Measurements from ENCODE around the gene SIL1. TPM values are rescaled to one million over a fixed set of nuclear protein-coding genes. Genes with fewer than 3 reads are reported as not detected.
"Not testable (repeated sequence)": the region's sequence is repeated elsewhere in the genome, so short reads cannot be mapped to it uniquely, and the experiment has no call there.

Gene SIL1
- polyA plus RNA-seq, 4 donors = 47.9 to 58.9 (median 52.1) TPM

DNA sequence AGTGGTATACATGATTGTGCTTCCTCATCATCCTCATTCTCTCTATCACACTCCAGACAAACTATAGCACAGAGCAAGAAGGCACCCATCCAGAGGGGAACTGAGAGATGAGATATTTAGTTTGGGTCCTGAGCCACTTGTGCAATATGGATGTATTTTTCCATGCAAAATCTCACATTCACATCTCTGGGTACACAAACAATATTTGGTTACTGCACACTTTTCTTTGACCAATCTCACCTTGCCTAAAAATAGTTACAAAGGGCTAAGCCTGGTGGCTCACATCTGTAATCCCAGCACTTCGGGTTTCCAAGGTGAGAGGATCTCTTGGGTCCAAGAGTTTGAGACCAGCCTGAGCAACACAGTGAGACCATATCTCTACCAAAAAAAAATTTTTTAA lies 120.3 kb downstream of the SIL1 start:
- no peak for DNase-seq (ENCODE audit: low read depth in 4 of 4, low spot score in 3 of 4)

DNA sequence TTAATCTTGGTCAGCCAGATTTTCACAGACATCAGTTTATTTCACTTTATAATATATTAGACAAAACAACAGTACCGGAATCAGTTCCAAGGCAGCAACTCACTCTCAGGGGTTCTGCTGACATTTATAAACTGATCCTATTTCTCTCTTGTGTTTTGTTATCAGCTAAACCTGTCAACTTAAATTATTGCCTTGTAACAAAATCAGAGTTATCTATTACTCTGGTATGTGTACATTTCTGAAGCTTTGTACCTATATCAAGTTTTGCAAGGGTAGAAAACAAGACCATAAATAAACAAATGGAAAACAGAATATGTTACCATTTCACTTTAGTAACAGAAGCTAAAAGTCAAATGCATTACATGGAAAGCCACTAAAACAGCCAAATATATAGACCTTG lies 122.1 kb downstream of the SIL1 start:
- peak; percentile 29 to 61 (median 54) for DNase-seq (ENCODE audit: low read depth in 4 of 4, low spot score in 3 of 4)

DNA sequence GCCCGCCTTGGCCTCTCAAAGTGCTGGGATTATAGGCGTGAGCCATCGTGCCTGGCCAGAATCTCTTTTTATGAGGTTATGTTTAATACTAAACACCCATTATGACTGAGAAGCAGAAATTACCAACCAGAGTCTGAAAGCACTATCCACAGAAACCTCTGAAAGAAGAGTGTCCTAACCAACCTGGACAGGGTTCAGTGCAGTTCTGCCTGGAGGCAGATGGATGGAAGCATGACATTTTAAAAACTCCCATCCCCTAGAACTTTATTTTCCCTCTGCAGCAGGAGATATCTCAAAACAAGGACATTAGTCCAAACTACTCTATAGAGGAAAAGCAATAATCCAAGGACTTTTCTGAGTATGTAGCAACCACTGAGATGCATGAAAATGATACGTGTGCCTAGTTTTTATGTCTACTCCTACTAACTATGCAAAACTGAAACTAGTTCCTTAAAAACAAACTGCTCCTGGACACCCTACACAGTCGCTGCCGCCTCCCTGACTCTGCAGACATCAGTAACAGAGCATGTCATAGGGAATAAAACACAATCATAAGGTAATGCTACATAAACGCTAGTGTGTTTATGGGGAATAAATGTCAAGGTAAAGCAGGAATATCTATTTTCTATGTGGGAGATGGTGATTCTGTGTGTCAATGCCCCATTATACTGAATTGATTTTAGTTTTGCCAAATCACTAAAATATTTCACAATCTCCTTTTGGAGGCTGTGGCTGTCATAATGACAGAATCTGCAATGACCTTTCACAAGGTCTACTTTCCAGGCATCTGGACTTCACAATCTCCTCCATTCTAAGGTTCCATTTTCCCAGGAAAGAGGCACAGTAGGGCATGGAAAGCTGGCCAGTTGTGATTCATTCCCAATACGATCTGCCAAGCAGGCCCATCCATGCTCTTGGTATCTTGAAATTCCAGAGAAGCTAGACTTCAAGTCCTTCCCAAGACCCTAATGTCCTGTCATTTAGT lies 122.8 kb downstream of the SIL1 start:
- DNase-seq (ENCODE audit: low read depth in 4 of 4, low spot score in 3 of 4) = no peak

DNA sequence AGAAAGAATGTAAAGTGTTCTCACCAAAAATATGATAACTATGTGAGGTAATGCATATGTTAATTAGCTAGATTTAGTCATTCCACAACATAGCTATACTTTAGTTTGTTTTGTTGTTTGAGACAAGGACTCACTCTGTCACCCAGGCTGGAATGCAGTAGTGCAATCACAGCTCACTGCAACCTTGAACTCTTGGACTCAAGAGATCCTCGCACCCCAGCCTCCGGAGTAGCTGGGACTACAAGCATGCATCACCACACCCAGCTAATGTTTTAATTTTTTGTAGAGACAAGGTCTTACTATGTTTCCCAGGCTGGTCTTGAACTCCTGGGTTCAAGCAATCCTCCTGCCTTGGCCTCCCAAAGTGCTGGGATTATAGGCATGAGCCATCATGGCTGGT lies 124.2 kb downstream of the SIL1 start:
- not testable (repeated sequence) for DNase-seq (ENCODE audit: low read depth in 4 of 4, low spot score in 3 of 4)

DNA sequence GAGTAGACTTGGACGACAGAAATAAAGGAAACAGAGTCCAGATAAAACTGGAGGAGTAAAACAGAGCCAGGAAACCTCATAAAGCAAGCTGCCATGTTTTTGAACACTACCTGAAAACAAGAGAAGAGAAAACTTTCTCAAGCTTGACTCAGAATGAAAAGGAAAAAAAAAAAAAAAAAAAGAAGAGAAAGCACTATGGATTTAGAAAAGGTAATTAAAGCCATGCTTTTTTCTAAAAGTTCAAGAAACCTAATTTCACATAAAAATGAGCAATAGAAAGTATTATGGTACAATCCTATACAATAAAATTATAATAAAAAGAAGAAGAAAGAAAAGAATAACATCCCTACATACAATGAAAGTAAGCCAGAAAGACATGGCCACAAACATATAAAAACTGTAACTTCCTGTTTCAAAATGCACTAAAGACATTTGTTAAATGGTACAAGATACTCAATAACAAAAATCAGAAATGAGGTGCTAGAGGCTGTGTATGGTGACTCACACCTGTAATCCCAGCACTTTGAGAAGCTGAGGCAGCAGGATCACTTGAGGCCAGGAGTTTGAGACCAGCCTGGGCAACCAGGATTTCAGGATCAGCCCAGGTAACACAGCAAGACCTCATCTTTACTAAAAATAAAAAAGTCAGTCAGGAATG lies 129.5 kb downstream of the SIL1 start:
- DNase-seq (ENCODE audit: low read depth in 4 of 4, low spot score in 3 of 4) = no peak

DNA sequence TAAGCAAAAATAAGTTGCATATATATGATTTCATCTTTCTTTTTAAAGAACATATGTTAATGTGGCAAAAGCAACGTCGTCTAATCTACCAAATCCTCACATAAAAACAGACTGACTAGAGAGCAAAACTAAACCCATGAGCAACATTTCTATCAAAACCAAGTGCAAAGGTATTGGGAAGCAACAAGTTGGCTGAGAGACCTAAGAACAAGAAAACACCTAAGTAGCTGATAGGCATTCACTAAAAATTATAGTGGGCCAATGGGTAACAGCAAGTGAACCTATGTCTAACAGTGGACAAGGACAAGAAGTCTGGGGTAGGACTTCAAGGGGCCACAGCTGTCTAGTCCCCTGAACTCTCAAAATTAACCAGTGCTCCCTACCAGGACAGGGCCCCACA lies 130.1 kb downstream of the SIL1 start:
- DNase-seq (ENCODE audit: low read depth in 4 of 4, low spot score in 3 of 4) = no peak

DNA sequence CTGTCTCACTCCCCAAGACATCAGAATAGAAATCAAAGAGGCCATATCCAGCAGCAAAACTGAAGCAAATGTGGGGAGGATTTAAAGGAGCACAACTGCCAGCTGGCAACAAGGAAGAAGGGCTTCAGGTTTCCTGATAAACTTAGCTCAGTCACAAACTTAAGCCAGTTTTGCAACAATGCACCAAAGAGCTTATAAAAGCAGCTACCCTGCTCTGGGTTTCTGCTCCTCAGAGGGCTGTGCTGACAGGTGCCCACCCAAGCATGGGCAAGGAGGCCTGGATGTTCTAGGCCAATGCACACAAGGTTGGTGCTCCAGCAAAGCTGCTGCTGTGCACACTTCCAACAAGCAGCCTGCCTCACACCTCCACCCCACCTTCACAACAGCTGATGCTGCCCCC lies 132.9 kb downstream of the SIL1 start:
- peak in 1 of 4 donors; percentile 16 for DNase-seq (ENCODE audit: low read depth in 4 of 4, low spot score in 3 of 4)

DNA sequence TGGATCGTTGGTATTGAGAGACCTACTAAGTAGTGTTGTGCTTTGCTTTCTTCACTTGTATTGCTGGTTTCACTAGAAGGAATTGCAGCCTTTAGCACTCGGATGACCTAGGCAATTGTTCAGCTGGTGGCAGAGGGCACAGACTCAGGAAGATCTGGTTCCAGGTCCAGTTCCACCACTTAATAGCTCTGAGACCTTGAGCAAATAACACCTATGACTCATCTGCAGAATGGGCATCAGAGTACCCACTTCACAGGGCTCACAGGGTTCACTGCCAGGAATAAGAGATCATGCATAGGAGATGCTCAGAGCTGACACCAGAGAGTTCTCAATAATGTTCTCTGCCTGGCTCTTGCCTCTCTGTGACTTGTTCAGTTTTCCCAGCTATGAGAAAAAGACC lies 133.6 kb downstream of the SIL1 start:
- DNase-seq (ENCODE audit: low read depth in 4 of 4, low spot score in 3 of 4) = no peak

DNA sequence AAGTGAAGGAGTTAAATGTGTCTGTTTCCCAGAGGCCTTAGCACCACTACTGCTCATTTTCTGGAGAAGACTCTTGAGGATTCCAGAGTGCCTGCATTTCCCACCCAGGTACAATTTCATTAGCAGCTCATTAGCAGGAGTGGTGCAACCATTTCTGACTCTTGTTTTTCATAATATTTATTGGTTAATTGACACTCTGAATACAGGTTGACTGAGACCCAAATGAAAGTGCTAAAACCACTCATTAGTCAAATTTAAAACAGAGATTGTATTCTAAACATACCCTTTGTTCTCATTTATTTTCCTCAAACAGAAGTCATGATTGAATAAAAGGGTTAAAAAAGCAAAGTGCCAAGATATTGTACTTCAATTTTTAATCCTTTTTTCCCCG lies 134.5 kb downstream of the SIL1 start:
- DNase-seq (ENCODE audit: low read depth in 4 of 4, low spot score in 3 of 4) = no peak

DNA sequence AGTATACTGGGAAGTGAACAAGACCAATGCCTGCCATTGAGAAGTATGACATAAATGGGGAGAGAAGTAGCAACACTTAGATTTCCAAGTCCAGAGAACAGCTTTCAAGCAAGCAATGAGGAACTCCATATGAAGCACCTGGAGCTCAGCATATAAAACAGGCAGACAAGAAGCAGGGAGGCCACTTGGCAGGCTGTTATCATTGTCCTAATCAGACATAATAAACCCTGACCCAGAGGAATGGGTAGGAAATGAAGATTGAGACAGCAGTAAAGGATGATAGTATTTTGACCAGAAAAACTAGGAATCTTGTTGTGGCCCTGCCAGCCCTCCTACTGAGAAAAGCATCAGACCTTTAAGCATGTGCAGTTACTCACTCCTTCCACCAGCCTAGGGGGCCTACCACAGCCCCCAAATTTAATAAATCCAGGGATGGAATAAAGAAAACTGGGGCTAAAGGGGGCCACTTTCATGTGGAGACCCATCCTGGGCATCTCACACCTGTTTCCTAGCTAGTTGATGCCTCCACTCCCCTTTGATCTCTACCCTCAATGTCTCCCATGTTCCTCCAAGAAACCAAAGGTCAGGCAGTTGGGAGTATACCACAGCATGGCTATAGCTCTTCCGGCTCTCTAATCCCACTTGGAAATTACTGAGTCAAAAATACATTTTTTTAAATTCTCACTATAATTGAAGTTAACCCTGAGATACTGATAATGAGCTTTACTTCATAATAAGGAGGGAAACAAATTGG lies 135.1 kb downstream of the SIL1 start:
- DNase-seq (ENCODE audit: low read depth in 4 of 4, low spot score in 3 of 4) = no peak

DNA sequence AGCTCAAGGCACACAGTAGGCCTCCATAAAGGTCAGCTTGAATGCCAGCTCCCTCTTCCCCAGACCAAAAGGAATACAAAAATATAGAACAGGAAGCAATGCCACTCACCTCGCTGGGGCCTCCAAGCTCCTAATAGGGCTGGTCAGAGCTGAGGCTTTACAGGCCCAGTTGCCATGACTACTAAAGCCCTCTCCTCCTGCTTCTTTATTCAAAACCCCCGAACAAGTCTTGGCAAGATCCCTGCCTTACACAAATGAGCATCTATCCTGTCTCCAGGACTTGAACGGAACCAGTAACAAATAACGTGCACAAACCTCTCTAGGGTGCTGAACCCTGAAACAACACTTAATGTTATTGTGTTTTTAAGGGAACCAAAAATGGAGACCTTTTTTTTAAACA lies 136.3 kb downstream of the SIL1 start:
- DNase-seq (ENCODE audit: low read depth in 4 of 4, low spot score in 3 of 4) = no peak

DNA sequence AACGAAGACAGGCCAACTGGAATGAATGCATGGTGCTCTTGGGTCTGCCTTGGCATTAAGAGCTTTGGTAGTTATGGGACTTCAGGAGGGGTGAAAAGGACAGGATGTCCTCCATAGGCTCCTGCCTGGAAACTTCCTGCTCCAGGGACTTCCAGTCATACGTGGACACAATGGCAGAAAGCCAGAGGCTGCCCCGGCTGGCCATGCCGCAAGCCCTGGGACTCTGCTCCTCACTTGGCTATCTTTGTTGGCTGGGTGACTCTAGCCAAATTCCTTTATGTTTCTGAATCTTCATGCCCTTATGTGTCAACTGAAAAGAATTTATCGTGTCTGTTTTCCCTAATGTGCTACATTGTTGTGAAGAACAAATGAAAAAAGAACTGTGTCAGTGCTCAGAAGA lies 136.9 kb downstream of the SIL1 start:
- DNase-seq (ENCODE audit: low read depth in 4 of 4, low spot score in 3 of 4) = no peak

DNA sequence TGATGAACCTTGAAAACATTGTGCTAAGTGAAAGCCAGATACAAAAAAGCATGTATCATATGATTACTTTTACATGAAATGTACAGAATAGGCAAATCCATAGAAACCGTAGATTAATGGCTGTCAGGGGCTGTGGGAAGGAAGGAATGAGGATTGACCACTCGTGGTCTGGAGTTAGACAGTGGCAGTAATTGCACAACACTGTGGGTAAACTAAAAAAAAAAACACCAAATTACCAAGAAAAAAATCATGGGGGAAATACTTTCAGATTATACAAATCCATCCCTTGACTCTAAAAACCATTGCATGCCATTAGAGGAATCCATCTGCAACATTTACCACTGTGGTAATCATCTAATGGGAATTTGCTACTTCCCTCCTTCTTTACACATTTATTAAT lies 140.0 kb downstream of the SIL1 start:
- DNase-seq (ENCODE audit: low read depth in 4 of 4, low spot score in 3 of 4) = no peak

DNA sequence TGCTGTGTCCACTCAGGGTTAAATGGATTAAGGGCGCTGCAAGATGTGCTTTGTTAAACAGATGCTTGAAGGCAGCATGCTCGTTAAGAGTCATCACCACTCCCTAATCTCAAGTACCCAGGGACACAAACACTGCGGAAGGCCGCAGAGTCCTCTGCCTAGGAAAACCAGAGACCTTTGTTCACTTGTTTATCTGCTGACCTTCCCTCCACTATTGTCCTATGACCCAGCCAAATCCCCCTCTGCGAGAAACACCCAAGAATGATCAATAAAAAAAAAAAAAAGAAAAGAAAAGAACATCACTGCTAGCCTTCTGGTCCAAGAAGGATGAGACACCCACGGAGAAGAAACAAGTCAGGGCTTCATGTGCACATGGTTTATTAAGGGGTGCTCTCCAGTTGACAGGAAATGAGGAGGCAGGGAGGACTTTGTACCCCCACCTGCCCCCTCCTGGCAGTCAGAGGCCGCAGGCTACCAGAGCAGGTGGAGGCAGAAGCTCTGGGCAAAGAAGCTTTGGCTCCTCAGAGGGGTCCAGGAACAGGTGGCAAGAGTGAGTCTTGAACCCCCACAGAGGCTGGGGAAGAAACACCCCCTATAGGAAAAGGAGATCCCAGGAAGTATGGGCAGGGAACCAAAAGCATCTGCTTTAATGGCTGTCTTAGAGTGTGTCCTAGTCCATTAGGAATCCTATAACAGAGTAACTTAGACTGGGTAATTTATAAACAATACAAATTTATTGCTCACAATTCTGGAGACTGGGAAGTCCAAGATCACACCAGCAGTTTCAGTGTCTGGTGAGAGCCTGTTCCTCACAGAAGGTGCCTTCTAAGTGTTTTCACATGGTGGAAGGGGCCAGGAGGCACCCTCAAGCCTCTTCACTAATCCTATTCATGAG lies 140.9 kb downstream of the SIL1 start:
- not testable (repeated sequence) for DNase-seq (ENCODE audit: low read depth in 4 of 4, low spot score in 3 of 4)

DNA sequence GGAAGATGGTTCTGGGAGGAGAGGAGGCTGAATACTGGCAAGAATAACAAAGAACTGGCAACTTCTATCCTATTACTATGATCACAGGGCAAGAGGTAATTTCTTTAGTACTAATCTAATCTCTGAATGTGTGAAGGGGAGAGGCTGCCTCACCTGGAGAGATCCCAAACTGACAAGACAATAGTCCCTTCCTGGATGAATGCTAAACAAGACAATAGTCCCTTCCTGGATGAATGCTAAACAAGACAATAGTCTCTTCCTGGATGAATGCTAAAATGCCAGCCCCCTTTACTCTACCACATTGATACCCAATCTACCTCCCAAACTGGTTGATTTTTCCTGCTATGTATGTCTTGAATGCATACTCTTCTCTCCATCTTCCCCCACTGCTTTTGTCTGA lies 145.2 kb downstream of the SIL1 start:
- no peak for DNase-seq (ENCODE audit: low read depth in 4 of 4, low spot score in 3 of 4)

DNA sequence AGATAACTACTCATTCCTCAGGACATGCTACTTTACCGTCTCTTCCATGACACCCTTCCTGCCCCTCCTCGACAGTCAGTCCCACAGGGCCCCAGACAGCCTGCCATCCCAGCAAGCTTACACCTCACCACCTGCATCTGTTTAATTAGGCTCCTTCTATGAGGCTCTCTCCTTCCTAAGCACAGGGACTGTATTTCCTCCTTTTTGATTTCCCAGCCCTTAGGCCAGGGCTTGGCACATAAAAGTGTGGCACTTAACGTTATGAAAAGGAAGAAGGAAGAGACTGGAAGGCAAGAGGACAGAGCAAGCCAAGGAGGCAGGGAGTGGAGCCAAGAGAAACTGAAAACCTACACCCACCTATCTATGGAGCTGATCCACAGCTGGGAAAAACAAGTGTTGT lies 146.8 kb downstream of the SIL1 start:
- DNase-seq (ENCODE audit: low read depth in 4 of 4, low spot score in 3 of 4) = no peak

DNA sequence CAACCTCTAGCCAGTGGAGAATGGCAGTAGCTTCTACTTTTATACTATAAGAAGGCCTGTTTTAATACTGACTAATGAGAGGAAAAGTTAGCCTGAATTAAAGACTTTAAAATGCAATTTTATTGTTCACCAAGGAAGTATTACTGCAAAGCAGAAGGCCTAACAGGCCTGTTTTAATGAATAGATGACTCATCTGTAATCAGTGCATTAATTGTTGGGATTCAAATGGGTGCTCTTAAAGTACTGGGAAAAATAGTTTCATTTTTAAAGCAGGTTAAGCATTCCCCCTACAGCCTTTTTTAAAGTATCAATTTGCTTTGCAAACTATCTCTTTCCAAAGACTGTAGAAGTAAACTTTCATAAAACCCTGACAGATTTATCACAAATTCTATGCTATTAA lies 147.7 kb downstream of the SIL1 start:
- no peak for DNase-seq (ENCODE audit: low read depth in 4 of 4, low spot score in 3 of 4)

DNA sequence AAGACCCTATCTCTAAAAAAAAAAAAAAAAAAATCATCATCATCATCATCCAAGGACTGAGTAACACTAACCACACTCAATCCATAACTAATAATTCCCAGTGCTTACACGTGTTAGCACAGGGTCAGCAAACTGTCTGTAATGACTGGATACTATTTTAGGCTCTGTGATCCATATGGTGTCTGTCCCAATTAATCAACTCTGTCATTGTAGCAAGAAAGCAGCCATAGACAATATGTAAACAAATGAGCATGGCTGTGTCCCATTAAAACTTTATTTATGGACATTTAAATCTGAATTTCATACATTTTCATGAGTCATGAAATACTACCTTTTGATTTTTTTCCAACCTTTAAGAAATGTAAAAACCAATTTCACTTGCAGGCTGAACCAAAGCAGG lies 148.4 kb downstream of the SIL1 start:
- DNase-seq (ENCODE audit: low read depth in 4 of 4, low spot score in 3 of 4) = no peak

DNA sequence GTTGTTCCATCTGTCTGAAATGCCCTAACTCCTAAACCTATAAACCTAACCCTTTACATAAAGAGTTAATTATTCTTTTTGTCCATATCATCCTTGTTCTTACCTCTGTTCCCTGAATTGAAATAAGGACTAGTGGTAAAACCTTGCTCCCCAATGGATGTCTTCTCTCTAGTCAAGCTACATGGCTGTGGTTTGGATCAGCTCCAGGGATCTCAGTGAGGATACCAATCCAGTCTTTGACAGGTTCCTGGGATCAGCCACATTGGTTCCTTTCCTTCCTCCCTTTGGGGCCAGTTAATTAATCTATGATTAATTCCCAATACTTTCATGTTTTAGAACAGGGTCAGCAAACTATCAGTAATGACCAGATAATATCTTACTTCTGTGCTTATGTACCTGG lies 151.6 kb downstream of the SIL1 start:
- DNase-seq (ENCODE audit: low read depth in 4 of 4, low spot score in 3 of 4) = no peak

DNA sequence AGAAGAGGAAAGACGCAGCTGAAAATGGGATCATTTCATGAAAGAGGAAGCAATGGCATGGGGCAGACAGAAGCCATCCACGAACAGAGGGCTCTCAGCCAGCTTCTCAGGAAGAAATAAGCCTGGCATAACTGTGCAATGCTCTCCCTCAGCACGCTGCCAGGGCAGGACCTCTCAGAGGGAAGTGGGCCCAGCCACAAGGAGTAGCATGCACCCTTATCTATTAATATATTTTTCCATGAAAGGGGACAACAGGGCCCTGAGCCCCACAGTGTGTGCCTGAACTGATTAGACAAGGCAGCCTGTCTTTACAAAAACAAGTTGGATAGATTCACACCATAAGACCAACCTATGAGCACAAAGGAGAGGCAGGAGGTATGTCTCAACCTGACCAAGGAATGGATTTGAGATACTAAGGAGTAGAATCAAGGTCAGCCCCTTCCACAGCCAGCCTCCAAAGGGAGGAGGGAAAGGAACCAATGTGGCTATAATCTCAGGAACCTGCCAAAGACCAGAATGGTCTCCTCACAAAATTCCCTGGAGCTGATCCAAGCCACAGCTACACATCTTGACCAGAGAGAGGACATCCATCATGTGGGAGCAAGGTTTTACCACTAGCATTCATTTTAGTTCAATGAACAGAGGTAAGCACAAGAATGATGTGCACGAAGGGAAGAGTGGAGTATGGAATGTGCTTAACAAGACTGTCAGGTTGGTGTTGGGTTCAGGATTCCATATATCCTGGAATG lies 154.8 kb downstream of the SIL1 start:
- DNase-seq (ENCODE audit: low read depth in 4 of 4, low spot score in 3 of 4) = no peak
